ENCODE results near the gene PTPRJ.

PTPRJ gene

GRCh38 chr11:47994417-47994816 is 14.1 kb downstream of the PTPRJ start:
- DNase-seq: no peak

DNA sequence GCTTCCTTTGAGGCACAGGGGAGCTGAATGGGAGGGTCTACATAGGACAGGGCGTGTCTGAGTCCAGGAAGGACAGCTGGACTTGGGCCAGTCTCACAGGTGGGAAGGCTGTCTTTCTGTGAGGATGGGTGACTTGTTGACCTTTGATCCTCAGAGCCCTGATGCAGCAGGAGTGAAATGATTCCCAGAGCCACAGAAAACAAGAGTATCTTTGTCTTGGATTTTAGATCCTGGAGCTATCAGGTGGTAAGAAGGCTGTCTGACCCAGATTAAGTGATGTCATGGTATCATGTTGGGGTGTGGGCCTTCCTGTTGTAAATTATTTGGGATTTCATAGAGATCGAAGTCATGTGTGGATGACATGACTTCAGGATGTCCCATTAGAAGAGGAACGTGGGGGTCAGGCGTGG is 15.0 kb downstream of the PTPRJ start:
- DNase-seq: no peak

GRCh38 chr11:47997063-47998053 is 17.0 kb downstream of the PTPRJ start:
- DNase-seq: no peak

DNA sequence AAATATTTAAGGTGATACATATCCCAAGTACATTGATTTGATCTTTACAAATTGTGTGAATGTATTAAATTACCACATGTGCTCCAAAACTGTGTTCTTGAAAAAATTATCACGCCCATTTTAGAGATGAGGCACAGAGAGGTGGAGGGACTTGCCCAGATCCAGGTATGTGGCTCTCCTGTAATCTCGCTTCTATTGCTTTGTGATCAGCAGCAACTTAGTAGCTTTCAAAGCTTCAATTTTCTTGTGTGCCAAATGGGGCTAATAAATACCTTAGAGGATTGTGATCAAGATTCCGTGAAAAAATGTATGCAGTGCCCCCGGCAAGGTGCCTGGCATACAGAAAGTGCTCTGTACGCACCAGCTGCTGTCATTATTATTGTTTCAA is 18.0 kb downstream of the PTPRJ start:
- no peak for DNase-seq

GRCh38 chr11:47998733-47999359 is 18.5 kb downstream of the PTPRJ start:
- no peak for DNase-seq

DNA sequence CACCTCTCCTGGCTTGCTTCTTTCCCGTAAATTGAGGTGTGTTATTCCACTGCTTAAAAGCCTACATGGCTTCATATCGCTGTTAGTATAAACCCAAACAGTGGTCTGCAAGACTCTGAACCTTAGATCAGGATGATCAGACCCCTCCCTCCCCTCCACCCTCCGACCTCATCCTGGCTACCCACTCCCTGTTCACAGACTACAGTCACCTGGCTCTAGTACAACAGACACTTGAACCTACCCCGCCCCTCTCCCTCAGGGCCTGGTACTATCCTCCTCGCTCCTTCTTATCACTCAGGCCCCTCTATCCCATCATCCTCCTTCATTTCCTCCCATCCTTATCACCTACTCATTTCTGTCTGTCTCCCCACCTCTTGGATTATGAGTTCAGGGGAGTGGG is 20.1 kb downstream of the PTPRJ start:
- no peak for DNase-seq

DNA sequence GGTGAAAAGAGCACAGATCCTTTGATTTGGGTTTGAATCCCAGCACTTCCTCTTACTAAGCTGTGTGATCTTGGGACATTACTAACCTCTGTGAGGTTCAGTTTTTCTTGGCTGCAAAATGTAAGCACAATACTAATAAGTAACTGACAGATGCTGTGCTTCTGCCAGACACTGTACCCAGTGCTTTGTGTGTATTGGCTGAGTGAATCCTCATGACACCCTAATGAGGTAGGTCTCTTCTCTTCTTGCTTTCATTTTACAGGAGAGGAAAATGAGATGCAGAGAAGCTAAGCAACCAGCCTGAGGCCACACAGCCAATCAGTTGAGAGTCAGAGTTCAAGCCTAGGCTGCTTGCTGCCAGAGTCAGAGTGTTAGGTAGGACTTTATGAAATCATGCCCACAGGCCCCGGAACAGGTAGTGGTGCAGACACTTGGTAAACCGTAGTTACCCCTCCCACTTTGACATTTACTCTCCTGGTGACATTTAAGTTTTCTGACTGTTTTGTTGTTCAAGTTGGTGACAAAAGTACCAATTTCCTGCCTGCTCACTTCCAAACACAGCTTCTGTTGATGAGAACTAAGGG is 21.2 kb downstream of the PTPRJ start:
- no peak for DNase-seq

GRCh38 chr11:48002561-48002960 is 22.2 kb downstream of the PTPRJ start:
- no peak for DNase-seq

- no peak for DNase-seq
These were observed 23.6 kb downstream of the PTPRJ start for GRCh38 chr11:48003926-48004325.

- DNase-seq: no peak
These were observed 24.1 kb downstream of the PTPRJ start for GRCh38 chr11:48004456-48004855.

- DNase-seq: no peak
These were observed 24.8 kb downstream of the PTPRJ start for GRCh38 chr11:48005136-48005535.

GRCh38 chr11:48005831-48006270 is 25.5 kb downstream of the PTPRJ start:
- DNase-seq: no peak

GRCh38 chr11:48006301-48006992 is 26.1 kb downstream of the PTPRJ start:
- no peak for DNase-seq

DNA sequence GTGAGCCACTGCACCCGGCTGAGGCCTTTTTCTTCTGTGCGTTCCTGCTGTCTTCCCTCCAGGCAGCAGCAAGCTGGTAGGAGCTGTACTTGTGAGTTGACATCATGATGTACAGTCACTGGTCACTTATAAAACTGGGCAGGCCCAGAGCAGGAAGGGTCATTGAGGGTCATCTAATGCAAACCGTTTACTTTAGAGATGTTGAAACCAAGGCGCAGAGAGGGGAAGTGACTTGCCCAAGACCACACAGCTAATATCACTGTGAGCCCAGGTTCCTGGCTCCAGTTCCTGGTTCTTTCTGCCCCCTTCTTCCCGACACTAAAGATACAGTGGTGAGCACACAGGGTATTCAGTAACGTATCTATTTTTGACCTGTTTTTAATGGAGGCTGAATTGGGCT is 27.3 kb downstream of the PTPRJ start:
- no peak for DNase-seq

- DNase-seq: no peak
These were observed 28.6 kb downstream of the PTPRJ start for GRCh38 chr11:48008951-48009270.

GRCh38 chr11:48011102-48011797 is 30.9 kb downstream of the PTPRJ start:
- no peak for DNase-seq

DNA sequence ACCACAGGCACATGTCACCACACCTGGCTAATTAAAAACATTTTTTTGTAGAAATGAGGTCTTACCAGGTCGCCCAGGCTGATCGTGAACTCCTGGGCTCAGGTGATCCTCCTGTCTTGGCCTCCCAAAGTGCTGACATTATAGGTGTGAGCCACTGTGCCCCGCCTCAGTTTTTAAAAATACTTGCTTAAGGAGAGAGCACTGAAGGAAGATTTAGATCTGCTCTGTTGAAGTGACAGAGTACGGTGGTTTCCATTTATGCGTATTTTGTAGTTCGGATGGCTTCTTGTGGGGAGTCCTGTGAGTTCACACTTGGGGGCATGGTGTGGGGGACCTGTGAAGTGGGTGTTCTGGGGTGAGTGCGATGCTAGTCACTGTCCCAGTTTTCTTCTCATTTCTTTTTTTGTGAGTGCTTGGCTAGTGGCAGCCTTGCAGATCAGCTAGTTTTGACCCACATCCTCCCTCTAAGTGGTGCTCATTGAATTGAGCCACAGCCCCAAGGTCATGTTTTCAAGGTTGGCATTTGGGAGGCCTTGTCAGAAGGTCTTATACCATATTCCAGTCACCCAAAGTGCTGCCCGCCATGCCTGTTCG is 31.5 kb downstream of the PTPRJ start:
- DNase-seq: no peak

DNA sequence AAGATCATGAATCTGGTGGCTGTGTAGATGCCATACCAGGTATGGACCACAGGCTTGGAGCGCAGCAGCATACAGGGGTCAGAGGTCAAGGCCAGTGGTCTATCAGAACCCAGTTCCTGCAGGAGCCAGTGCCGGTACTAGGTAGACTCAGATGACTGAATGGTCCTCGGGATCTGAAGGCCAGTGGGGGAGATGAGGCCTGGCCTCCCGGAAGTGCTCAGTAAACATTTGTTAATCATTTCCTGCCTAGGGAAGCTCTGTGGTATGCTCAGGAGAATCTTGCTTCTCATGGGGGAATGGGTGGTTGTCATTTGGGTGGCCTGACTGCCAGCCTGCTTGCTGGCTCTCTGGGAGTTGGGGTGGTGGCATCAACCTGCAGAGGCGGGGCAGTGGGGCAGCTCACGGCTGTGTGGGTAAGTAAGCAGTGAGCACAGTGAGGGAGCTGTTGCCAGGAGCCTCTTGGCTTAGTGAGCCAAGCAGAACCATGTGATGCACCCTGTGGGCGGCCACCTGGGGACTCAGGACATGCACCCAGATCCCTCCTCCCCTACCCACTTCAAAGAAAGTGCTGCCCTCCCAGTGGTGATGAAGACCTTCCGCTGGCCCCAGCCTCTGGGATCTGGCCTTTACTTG is 33.0 kb downstream of the PTPRJ start:
- DNase-seq: no peak

- DNase-seq: no peak
These were observed 34.6 kb downstream of the PTPRJ start for GRCh38 chr11:48014917-48015316.

- DNase-seq: no peak
These were observed 36.9 kb downstream of the PTPRJ start for GRCh38 chr11:48017105-48017830.

Measured in amygdala (tissue), 56 donors.